ENCODE data around the gene EBNA1BP2.
"Not testable (repeated sequence)": the region's sequence is repeated elsewhere in the genome, so short reads cannot be mapped to it uniquely, and the experiment has no call there.

Gene EBNA1BP2

GRCh38 chr1:43171876-43172526, at the start of gene EBNA1BP2, which contains the start of gene CFAP57:
EBNA1BP2 (minus strand) TSS chr1:43172290; CDS start chr1:43172118, 172 bp downstream.
CFAP57 (plus strand) TSS chr1:43172330; CDS start chr1:43172754, 424 bp downstream.
- DNase-seq (ENCODE audit: low read depth in 3 of 3), result peak; percentile 81 to 88 (median 82)

- no peak for DNase-seq (ENCODE audit: low read depth in 3 of 3)
Measured at GRCh38 chr1:43221797-43222196, 49.7 kb upstream of the EBNA1BP2 start.

- no peak for DNase-seq (ENCODE audit: low read depth in 3 of 3)
Measured at GRCh38 chr1:43220905-43221778, 49.1 kb upstream of the EBNA1BP2 start.

GRCh38 chr1:43217747-43218146, 45.7 kb upstream of the EBNA1BP2 start:
- DNase-seq (ENCODE audit: low read depth in 3 of 3), result no peak

GRCh38 chr1:43214501-43215444, 42.7 kb upstream of the EBNA1BP2 start:
- DNase-seq (ENCODE audit: low read depth in 3 of 3), result no peak

GRCh38 chr1:43208277-43208676, 36.2 kb upstream of the EBNA1BP2 start:
- not testable (repeated sequence) for DNase-seq (ENCODE audit: low read depth in 3 of 3)

- DNase-seq (ENCODE audit: low read depth in 3 of 3), result no peak
Measured at GRCh38 chr1:43207229-43207853, 35.3 kb upstream of the EBNA1BP2 start.

GRCh38 chr1:43206600-43207228, 34.6 kb upstream of the EBNA1BP2 start:
- no peak for DNase-seq (ENCODE audit: low read depth in 3 of 3)

- no peak for DNase-seq (ENCODE audit: low read depth in 3 of 3)
Measured at GRCh38 chr1:43205671-43206070, 33.6 kb upstream of the EBNA1BP2 start.

- DNase-seq (ENCODE audit: low read depth in 3 of 3), result no peak
Measured at GRCh38 chr1:43204394-43204793, 32.3 kb upstream of the EBNA1BP2 start.

GRCh38 chr1:43203859-43204258, 31.8 kb upstream of the EBNA1BP2 start:
- DNase-seq (ENCODE audit: low read depth in 3 of 3), result no peak

- no peak for DNase-seq (ENCODE audit: low read depth in 3 of 3)
Measured at GRCh38 chr1:43199093-43199726, 27.1 kb upstream of the EBNA1BP2 start.

GRCh38 chr1:43197343-43198127, 25.4 kb upstream of the EBNA1BP2 start:
- no peak for DNase-seq (ENCODE audit: low read depth in 3 of 3)

- no peak for DNase-seq (ENCODE audit: low read depth in 3 of 3)
Measured at GRCh38 chr1:43194509-43194908, 22.4 kb upstream of the EBNA1BP2 start.

GRCh38 chr1:43188106-43188505, 16.0 kb upstream of the EBNA1BP2 start:
- DNase-seq (ENCODE audit: low read depth in 3 of 3), result no peak

GRCh38 chr1:43184995-43185394, 12.9 kb upstream of the EBNA1BP2 start:
- no peak for DNase-seq (ENCODE audit: low read depth in 3 of 3)

- no peak for DNase-seq (ENCODE audit: low read depth in 3 of 3)
Measured at GRCh38 chr1:43184388-43184787, 12.3 kb upstream of the EBNA1BP2 start.

GRCh38 chr1:43177691-43178090, 5.6 kb upstream of the EBNA1BP2 start:
- DNase-seq (ENCODE audit: low read depth in 3 of 3), result no peak

GRCh38 chr1:43174873-43175272, 2.8 kb upstream of the EBNA1BP2 start:
- no peak for DNase-seq (ENCODE audit: low read depth in 3 of 3)

Data from stimulated activated CD4-positive, alpha-beta T cell treated with anti-CD3 and anti-CD28 coated beads, TNF-alpha, amount 100 ng/mL, for 48 hours (primary cell).